GM12873 (cell line): Measurements from ENCODE around the gene USP6NL.

Experiments
- TF ChIP-seq, protein P1 (sequence below): IDR thresholded peaks from 2 replicates; pipeline ENCODE4 v1.5.1; 2012; ENCODE audit warnings: low read depth, mild to moderate bottlenecking, moderate library complexity, low read length, control low read depth; ENCODE audit not compliant: insufficient read depth; ENCODE audit errors: missing control alignments

The USP6NL gene

DNA sequence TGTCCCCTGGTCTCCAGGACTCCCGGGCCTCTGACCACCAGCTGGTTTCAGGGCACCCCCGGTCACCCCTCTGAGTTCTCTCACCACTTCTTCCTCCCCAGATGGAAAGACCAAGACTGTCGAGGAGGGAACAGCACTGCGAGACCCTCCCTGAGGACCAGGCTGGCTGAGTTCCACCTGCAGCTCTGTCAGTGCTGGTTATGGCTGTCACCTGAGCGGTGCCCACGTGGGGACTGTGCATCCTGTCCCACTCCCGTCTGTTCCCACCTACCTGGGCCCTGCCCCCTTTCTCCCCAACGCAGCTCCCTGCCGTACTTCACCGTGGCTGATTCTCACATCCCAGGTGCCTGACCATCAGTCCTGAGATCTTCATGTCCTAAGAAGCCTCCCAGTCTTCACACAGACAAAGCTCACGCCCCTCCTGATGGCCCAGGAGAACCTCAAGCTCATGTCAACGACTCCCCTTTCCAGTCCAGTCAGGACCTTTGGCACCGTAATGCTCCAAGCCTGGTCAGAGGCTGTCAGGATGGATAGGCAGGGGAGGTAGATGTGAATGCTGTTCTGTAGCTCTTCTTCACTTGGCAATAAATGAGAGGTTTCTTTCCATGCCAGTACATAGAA lies 159.7 kb downstream of the USP6NL start:
- TF ChIP-seq, protein P1, sequence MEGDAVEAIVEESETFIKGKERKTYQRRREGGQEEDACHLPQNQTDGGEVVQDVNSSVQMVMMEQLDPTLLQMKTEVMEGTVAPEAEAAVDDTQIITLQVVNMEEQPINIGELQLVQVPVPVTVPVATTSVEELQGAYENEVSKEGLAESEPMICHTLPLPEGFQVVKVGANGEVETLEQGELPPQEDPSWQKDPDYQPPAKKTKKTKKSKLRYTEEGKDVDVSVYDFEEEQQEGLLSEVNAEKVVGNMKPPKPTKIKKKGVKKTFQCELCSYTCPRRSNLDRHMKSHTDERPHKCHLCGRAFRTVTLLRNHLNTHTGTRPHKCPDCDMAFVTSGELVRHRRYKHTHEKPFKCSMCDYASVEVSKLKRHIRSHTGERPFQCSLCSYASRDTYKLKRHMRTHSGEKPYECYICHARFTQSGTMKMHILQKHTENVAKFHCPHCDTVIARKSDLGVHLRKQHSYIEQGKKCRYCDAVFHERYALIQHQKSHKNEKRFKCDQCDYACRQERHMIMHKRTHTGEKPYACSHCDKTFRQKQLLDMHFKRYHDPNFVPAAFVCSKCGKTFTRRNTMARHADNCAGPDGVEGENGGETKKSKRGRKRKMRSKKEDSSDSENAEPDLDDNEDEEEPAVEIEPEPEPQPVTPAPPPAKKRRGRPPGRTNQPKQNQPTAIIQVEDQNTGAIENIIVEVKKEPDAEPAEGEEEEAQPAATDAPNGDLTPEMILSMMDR, result no peak

DNA sequence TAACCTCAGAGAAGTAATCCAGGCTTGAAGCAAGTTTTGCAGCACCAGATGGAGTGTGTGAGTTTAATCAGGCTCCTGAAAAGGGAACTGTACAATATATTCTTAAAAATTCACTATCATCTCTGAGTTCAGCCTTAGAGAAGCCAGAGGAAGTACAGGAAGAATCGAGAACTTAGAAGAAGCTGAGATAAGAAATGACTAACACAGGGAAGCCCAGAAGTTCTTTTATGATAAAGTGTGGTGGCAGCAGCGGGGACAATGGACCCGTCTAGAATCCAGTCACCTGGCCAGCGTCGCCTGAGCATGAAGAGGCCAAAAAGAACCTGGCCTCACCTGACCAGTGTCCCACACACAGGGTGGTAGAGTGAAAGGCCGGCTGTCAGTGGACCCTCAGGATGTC lies 161.0 kb downstream of the USP6NL start:
- TF ChIP-seq, protein P1, result no peak

DNA sequence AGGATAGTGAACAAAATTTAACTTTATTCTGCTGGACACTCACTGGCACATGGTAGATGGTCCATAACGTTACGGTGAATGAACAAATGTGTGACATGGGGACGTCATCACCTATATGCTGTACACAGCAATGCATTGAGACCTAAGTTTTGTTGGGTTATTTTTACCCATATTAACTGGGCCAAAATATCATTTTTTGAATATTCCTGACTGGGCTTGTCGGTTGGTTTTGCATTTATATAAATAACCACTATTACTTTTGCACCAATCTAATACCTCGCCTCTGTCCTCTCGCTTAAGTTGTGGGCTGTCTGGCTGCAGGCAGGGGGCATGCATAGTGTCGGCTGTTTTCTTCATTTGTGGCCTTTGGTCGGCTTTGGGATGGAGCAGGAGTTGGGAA lies 161.7 kb downstream of the USP6NL start:
- TF ChIP-seq, protein P1, result no peak

DNA sequence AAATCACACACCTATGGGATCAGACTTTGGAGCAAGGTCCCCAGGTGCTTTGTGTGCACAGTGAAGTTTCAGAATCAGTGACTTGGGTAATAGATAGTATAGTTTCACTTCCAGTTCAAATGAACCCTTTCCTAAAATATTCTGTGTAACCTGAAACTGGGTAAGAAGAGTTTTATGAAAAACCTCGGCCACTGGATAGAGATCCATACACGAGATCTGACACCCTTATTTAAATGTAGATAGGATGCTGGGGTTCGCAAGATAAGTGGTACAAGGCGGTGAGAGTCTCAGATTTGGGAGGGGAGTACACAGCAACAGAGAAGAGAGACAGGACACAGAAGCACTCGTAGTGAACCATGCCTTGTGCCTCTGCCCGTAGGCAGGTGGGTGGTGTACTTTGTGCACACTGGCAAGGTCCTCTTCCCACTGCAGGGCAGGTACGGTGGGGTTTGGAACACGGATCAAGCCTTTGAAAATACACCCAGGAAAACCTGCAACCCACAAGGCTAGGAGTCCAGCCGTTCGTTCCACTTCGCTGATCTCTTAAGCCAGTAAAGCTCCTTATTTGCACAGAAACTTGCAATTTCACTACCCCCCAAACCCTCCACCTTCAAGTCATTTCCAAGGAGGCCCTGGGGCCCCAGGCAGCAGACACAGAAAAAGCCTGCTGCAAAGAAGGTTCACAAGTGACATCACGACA lies 162.8 kb downstream of the USP6NL start:
- TF ChIP-seq, protein P1, result no peak

DNA sequence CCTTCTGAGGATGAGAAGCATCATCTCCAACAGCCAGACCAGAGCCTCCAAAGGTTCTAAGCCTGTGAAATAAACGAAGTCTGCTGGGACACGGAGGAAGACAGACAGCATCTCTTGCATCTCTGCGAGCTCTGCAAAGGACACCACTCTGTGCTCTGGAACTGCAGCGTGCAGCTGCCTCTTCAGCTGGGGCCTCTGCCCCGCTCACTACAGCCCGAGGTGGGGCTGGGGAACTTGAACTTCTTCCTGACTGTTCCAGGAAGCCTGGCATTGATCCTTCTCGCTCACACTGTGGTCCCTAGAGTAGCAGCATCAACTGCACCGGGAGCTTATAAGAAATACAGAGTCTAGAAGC lies 163.3 kb downstream of the USP6NL start:
- TF ChIP-seq, protein P1, result no peak

DNA sequence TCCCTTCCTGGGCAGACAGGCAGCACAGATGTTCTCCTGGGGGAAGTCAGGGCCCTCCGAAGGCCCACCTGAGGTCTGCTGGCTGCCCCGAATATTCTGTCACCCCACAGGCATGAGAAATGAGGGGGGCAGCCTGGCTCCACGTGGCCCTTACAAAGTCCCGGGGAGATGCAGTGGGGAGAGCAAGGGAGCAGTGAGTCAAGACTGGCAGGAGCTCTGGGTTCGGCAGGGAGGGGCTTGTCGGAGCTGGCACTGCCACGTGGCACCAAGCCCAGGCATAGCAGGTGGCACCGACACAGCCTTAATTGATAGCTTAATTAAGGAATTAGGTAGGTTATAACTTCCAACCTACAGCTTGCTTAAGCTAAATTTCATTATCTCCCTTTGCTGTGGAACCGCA lies 163.9 kb downstream of the USP6NL start:
- TF ChIP-seq, protein P1, result no peak

DNA sequence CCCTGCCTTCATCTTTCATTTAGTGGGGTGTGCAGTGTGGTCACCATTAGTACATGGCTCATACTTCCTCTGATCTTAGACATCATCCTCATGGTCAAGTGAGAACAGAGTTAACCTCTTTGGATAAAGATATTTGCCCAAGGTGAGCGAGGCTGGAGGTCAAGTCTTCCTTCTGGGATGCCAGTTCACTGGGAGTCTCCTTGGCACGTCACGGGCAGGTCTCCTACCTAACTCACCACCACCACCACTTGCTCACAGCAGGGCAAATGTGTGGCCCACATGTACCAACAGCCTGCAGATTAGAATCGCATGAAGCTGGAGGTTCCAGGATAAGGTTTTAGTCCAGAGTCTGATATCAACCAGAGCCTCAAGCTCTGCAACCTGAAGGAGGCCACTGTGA lies 164.6 kb downstream of the USP6NL start:
- TF ChIP-seq, protein P1, result no peak
